NOMO-1 treated with DMSO at 0.1 percent for 48 hours (cell line): ENCODE data around the gene ABLIM2.

Experiments
- DNase-seq: peaks from one replicate; lab custom pipeline; 2025; ENCODE audit not compliant: unreplicated experiment; lab: John Stamatoyannopoulos, UW

The ABLIM2 gene

DNA sequence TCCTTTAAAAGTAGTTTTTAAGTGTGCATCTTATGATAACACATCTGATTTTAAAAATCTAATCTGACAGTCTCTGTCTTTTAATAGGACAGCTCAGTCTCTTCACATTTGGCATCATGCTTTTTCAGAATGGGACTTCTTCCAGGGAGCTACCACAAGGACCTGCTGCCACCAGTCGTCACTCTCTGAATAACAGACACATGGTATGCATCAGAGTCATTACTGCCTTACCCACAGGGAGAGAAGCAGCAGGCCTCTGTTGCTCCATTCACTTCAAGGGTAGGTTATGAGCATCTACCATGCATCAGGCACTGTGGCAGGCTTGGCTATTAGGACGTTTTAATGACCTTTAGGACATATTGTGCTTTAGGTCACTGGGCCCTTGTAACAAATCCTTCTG, 169.0 kb downstream of the ABLIM2 start:
- DNase-seq: no peak

- DNase-seq: no peak
Observed at GRCh38 chr4:7988437-7988836, 170.2 kb downstream of the ABLIM2 start.

- peak; percentile 22 for DNase-seq
Observed at GRCh38 chr4:7987148-7987989, 171.2 kb downstream of the ABLIM2 start.

- no peak for DNase-seq
Observed at GRCh38 chr4:7985891-7986441, 172.6 kb downstream of the ABLIM2 start.

GRCh38 chr4:7985072-7985471, 173.5 kb downstream of the ABLIM2 start:
- DNase-seq: no peak

DNA sequence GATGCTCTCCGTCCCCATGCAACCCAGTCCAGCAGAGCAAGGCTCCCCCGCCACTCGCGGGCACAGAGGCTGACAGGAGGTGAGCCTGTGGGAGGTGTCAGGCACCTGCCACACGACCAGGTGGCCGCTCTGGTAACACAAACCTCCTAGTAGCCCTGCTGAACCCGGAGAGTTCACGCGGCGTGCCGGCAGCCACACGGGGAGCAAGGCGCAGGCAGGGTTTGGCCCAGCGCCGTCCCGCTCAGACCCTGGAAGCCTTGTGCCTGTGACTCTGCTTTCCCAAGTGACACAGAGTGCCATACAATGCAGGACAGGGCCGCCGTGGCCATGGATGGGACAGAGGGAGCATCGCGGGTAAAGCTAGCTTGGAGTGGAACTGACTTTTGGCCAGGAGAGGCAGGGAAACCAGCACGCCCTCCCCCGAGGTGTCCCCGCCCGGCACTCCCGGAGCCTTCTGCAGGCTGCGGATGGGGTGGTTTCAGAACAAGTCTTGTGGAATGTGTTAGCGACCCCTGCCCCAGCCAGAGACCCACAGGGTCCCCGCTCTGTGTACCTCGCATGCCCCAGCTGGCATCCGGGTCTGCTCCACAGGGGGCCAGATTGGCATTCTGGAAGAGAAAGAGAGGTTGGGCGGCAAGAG, 174.2 kb downstream of the ABLIM2 start:
- DNase-seq: no peak

- no peak for DNase-seq
Observed at GRCh38 chr4:7983296-7983695, 175.3 kb downstream of the ABLIM2 start.

DNA sequence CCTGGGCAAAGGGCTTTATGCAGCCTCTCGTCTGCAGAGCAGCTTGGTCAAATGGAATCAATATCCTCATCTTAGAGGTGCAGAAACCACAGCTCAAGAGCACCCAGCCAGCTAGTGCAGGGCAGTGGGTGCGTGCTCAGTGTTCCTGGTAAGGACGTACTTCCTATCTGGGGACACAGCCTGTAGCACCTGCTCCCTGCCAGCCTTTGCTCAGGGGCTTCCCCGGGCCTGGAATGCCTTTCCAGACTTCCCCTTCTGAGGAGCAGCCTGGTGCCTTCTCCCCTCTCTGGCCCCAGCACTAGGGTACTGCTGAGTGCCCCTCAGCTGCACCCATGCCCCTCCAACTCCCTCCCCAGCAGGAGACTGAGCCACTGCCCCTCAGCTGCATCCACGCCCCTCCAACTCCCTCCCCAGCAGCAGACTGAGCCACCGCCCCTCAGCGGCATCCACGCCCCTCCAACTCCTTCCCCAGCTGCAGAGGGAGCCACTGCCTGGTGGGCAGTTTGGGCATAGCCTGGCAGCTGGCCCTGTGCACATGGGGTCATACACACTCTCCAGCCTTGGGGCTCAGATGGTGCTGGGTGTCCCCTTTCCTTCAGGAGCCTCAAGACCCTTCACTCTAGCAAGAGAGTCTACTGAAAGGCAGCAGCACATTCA, 176.7 kb downstream of the ABLIM2 start:
- no peak for DNase-seq

DNA sequence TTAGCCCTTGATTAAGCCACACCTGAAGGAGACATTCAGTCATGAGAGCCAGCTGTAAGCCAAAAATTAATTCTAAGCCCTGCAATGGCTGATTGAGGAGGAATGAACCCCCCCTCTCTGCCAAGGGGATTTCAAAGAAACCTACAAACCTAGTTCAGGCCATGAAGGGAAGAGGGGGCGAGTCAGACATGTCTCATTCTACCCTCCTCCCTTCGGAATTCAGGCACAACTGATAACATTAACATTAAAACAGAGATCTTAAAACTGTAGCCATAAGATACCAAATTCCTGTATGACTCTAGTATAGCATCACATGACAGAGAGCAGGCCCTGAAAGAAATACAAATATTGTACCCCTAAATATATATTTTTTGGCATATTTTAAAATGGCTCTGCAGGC, 178.6 kb downstream of the ABLIM2 start:
- DNase-seq: no peak

GRCh38 chr4:7979652-7979968, 179.0 kb downstream of the ABLIM2 start:
- DNase-seq: no peak

DNA sequence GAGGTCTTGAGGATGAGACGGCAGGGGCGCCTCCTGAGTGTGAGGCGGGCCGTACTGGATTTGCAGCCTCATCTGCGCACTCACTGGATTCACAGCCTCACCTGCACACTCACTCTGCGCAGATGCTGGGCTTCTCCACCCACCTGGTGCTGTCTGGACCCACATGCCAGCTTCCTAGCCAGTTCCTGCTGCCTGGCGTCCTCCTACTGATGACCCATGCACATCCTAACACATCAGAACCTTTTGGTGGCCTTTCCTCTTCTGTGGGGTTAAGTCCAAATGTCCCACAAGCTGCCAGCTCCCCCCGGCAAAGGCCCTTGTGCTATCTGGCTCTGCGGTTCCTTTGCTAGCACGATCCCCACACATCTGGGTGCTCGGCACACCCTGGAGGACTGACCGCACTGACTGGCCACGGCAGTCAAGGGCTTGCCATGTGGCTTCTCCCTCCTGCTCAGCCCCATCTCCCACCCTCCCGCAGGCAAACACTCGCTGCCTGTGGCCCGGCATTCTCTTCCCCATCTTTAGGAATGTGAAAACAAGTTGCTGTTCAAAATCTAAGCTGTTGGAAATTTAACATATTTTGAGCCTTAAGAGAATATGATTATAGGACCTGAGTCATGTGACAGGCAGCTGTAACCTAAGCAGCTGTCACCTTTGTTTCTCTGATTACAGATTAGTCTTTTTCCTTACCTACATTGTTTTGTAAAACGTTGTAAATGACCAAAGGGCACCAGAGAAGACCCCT, 179.5 kb downstream of the ABLIM2 start:
- DNase-seq: no peak

GRCh38 chr4:7978489-7978888, 180.1 kb downstream of the ABLIM2 start:
- no peak for DNase-seq

DNA sequence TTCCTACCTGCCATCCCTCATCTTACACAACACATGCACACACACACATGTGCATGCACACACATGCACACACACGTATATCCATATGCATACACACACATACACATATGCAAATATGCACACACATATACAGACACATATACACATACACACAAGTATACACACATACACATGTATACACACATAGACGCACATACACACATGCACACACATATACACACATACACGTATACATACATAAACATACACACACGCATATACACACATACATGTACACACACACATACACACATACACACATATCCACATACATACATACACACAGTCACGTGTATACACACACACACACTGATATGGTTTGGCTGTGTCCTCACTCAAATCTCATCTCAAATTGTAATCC, 182.0 kb downstream of the ABLIM2 start:
- DNase-seq: no peak

DNA sequence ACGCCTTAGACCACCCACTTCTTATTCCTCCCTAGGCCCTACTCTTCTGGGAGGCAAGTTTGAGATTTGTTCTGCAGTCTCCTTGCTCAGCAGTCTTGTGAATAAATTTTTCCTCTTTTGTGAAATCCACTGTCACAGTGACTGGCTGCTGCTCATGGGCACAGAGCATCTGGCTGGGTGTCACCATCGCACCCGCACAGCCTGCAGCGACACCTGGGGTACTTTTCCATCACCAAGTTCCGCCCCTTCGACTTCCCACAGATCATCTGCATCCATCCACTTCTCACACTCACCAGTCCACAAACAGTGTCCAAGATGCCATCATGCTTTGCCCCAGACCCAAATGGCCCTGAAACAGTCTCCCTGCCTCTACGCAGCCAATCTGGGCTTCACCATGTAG, 182.6 kb downstream of the ABLIM2 start:
- no peak for DNase-seq

GRCh38 chr4:7974425-7974824, 184.2 kb downstream of the ABLIM2 start:
- DNase-seq: no peak

DNA sequence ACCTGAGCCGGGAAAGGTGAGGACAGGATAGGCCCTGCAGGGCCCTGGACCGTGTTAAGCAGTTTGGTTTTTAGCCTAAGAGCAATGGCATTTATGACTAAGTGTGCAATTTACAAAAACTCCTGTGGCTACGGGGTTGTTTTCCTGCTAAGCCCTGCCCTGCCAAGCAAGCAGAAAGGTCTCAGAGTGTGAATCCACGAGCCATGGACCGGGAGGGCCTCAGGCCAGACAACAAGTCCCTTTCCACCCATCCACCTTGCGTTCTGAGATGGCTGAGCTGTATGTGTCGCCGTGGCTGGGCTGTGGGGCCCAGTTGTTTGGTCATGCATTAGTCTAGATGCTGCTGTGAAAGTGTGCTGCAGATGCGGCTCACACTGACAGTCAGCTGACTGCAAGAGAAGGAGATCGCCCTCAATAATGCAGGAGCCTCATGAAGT, 185.1 kb downstream of the ABLIM2 start:
- DNase-seq: no peak

DNA sequence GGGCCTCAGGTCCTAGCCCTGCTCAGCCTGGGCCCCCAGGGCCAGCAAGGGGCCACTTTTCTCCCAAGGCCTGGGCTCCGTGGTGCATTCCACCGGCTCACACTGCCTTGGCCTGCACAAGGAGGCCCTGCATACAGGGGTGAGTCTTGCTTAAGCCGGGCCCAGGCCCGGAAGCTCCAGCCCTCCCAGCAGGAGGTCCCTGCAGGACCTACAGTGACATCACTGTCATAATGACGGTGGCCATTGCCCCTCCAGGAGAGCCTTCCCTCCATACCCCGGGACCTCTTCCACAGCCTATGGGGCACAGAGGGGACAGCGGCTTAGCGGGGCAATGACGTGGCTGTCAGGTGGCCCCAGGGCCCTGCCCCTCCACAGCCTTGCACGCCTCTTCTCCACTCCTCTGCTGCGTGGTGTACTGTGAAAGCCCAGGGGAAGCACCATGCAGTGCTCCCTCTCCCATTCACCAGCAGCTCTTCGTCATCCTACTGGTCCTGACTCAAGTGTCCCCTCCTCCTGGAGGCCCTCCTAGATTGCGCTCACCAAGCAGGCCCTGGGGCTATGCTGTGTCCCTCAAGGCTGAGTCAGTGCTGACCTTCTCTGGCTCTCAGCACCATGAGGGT, 186.6 kb downstream of the ABLIM2 start:
- DNase-seq: no peak

- DNase-seq: no peak
Observed at GRCh38 chr4:7971159-7971631, 187.4 kb downstream of the ABLIM2 start.

DNA sequence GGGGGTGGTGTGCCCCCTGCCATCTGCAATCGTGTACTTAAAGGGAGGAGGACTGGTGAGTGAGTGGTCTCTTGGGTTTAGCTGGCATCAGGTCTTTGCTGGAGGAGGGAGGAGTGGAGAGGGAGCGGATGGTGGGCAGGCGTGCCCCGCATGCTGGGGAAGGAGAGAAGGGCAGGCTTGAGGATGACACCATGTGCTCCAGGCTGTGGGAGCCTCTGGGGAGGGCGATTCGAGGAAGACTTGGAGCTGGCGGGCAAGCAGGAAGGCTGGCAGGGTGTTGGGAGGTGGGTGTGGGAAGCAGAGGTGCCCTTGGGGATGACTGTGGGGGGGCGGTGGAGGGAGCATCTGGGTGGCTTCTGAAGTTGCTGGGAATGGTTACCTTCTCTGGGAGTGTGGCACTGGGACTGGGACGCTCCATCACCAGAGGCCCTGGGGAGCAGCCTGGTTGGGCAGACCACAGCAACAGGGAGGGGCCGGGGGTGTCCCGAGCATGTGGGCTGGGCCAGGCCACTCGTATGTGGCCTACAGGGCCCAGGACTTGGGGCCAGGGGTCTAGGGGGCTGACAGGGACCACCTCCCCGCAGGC, 188.2 kb downstream of the ABLIM2 start:
- DNase-seq: no peak

DNA sequence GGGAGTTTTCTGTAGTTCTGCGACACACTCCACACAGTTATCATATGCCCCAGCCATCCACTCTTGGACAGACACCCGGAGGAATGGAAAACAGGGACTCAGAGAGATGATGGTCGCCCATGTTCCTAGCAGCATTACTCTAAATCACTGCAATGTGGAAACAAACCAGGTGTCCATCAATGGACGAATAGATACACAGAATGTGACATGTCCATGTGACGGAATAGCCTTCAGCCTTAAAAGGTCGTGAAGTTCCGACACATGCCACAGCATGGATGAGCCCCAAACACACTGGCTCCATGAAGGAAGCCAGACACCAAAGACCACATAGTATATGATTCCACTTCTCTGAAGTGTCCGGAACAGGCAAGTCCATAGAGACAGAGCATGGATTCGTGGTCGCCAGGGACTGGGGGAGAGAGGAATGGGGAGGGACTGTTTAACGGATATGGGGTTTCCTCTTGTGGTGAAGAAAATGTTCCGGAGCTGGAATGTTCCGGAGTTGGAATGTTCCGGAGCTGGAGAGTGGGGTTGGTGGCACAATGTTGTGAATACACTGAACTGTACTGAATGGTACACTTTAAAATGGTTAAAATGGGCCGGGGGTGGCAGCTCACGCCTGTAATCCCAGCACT, 190.2 kb downstream of the ABLIM2 start:
- no peak for DNase-seq
